Spleen (tissue), 7 donors: ENCODE measurements around the gene STIL.

Source experiments
- POLR2A ChIP-seq, 3 donors: fragments of 450-650 bp; IDR thresholded peaks; one replicate each; pipeline ENCODE4 v1.5.1; 2017; ENCODE audit warnings: antibody characterized with exemption in 3 of 3, mild to moderate bottlenecking in 1 of 3
- TF ChIP-seq, protein P1 (sequence below), 11 experiments: fragments of 200-600 bp in 7 of 11; fragments of 450-650 bp in 4 of 11; sonication (generic) in 4 of 11; IDR thresholded peaks in 8 of 11; conservative IDR thresholded peaks in 3 of 11; 1 replicate in 7 of 11; 2 replicates in 4 of 11; pipeline versions ENCODE4 v1.4.0 to v1.8.0; 2016 to 2021; ENCODE audit warnings: antibody characterized with exemption in 11 of 11, inconsistent platforms in 4 of 11, mild to moderate bottlenecking in 1 of 11
- donor health status: DM: no; HTN: no; CAD: no; lungs with moderate emphysema.
- donor health status: DM: no; HTN: no; CAD: no.
- donor health status: DM: no; HTN: no; CAD: no.

DNA sequence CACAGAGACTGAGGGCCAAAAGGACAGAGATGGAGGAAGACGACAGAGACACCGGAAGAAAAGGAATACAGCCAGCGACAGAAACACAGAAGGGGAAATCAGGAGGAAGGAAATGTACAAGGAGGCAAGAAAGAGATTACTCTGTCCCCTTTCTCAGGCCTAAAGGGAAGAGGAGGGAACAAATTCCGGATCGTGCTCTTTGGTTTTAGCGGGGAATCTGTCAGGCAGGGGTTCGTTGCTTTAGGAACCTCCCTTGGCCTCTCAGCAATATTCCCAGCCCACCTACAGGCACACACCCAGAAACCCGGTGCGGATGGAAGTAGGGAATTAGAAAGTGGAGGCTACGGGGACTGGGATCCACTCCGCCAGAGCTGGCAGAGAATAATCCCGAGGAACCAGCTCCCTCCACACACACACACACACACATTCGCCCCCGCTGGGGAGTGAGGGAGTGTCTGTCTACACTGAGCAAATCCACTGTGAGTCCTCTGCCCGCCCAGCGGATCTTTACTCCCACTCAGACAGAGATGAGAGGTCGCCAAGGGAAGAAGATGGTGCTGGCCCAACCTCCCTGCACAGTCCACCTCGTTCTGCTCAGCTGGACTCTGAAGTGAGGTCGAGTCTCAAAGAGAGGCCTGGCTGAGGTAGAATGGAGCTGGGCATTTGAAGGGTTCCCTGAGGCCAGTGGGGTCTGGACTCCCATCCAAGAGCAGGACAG lies 87.7 kb downstream of the STIL start:
- TF ChIP-seq, protein P1, sequence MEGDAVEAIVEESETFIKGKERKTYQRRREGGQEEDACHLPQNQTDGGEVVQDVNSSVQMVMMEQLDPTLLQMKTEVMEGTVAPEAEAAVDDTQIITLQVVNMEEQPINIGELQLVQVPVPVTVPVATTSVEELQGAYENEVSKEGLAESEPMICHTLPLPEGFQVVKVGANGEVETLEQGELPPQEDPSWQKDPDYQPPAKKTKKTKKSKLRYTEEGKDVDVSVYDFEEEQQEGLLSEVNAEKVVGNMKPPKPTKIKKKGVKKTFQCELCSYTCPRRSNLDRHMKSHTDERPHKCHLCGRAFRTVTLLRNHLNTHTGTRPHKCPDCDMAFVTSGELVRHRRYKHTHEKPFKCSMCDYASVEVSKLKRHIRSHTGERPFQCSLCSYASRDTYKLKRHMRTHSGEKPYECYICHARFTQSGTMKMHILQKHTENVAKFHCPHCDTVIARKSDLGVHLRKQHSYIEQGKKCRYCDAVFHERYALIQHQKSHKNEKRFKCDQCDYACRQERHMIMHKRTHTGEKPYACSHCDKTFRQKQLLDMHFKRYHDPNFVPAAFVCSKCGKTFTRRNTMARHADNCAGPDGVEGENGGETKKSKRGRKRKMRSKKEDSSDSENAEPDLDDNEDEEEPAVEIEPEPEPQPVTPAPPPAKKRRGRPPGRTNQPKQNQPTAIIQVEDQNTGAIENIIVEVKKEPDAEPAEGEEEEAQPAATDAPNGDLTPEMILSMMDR (IDR thresholded peaks at IDR 0.05 in 8 of 11, conservative IDR thresholded peaks at IDR 0.05 in 3 of 11), result no peak
- no peak for TF ChIP-seq POLR2A (IDR thresholded peaks at IDR 0.05)
